ENCODE measurements around the gene DGLUCY. TPM values are rescaled to one million over a fixed set of nuclear protein-coding genes. Genes with fewer than 3 reads are reported as not detected.

Gene DGLUCY
- total RNA-seq, 4 donors from 2014 or later = 58.0 to 125 (median 103) TPM

GRCh38 chr14:91227183-91227628 lies 113.3 kb downstream of the DGLUCY start:
- intact Hi-C loops (cut with DNase I) = no loop called here
- no peaks in the 10 kb centered on the region for H3K9me3 ChIP-seq
- TF ChIP-seq, protein P1, sequence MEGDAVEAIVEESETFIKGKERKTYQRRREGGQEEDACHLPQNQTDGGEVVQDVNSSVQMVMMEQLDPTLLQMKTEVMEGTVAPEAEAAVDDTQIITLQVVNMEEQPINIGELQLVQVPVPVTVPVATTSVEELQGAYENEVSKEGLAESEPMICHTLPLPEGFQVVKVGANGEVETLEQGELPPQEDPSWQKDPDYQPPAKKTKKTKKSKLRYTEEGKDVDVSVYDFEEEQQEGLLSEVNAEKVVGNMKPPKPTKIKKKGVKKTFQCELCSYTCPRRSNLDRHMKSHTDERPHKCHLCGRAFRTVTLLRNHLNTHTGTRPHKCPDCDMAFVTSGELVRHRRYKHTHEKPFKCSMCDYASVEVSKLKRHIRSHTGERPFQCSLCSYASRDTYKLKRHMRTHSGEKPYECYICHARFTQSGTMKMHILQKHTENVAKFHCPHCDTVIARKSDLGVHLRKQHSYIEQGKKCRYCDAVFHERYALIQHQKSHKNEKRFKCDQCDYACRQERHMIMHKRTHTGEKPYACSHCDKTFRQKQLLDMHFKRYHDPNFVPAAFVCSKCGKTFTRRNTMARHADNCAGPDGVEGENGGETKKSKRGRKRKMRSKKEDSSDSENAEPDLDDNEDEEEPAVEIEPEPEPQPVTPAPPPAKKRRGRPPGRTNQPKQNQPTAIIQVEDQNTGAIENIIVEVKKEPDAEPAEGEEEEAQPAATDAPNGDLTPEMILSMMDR (IDR thresholded peaks at IDR 0.05) = no peak
- TF ChIP-seq POLR2A (IDR thresholded peaks at IDR 0.05) = no peak
- no peak overlapping the region for H3K27ac ChIP-seq
- 77 to 86% methylated on average over 7 of the region's 7 CpGs for WGBS, 2 donors
- peaks cover 0 to 6% of the 10 kb centered on the region in 2 donors for H3K4me1 ChIP-seq
- no peak overlapping the region for H3K4me3 ChIP-seq (replicated peaks in 1 of 3)
- no peak for DNase-seq
- H3K36me3 ChIP-seq = peaks cover 0 to 8% of the 10 kb centered on the region in 2 donors
- H3K27me3 ChIP-seq = no peaks in the 10 kb centered on the region

DNA sequence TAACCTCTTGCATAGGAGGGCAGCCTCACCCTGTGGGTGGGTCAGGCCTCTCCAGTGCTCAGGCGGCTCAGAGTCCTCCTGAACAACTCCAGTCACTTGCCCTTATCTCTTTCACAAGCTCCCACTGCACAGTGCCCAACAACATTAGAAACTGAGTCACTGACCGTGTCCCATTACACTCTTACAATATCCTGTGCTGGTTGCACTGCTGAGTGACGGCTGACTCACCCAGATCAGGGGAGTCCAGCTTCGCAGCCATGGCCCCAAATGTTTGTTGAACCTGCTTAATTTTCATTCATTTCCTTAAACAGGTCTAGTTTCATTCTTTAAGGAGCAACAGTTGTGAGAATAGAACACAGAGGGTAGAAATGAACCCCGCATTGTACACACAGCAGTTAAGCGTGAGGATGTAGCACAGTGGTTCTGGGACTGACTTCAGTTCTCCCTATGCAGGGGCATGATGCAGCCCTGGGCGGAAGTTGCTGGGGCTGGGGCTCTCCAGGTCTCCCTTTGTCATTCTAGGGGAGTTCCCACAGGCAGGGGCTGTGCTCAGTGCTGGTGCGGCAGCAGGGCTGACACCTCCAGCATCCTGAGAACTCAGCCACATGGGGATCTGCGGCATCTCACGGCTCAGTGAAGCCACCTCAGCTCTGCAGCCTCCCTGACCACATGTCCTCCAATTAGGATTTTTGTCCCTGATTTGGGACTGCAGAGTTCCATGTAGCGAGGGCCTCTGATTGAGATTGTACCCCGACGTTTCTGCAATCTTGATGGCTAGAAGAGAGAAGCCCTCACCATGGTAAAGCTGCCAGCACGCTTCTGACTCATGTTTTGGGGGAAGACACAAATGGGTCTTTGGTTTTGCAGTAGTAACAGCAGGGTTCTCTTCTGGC lies 114.5 kb downstream of the DGLUCY start:
- H3K27ac ChIP-seq = no peak overlapping the region
- TF ChIP-seq, protein P1 (IDR thresholded peaks at IDR 0.05) = no peak
- H3K4me3 ChIP-seq (replicated peaks in 1 of 3) = no peak overlapping the region
- no peaks in the 10 kb centered on the region for H3K27me3 ChIP-seq
- no peak for DNase-seq
- no peaks in the 10 kb centered on the region for H3K9me3 ChIP-seq
- intact Hi-C loops (cut with DNase I) = no loop called here
- peaks cover 0 to 13% of the 10 kb centered on the region in 2 donors for H3K4me1 ChIP-seq
- H3K36me3 ChIP-seq = peaks cover 0 to 8% of the 10 kb centered on the region in 2 donors
- 88 to 91% methylated on average over 9 to 13 of the region's 14 CpGs for WGBS, 2 donors

GRCh38 chr14:91229005-91229382 lies 115.1 kb downstream of the DGLUCY start:
- TF ChIP-seq POLR2A (IDR thresholded peaks at IDR 0.05) = no peak
- TF ChIP-seq, protein P1 (IDR thresholded peaks at IDR 0.05) = no peak

GRCh38 chr14:91229743-91230200 lies 115.9 kb downstream of the DGLUCY start:
- no peak overlapping the region for H3K4me3 ChIP-seq (replicated peaks in 1 of 3)
- intact Hi-C loops (cut with DNase I) = no loop called here
- no peak for DNase-seq
- H3K9me3 ChIP-seq = no peaks in the 10 kb centered on the region
- no peak overlapping the region for H3K27ac ChIP-seq
- H3K4me1 ChIP-seq = peaks cover 0 to 13% of the 10 kb centered on the region in 2 donors
- TF ChIP-seq, protein P1 (IDR thresholded peaks at IDR 0.05) = no peak
- TF ChIP-seq POLR2A (IDR thresholded peaks at IDR 0.05) = no peak
- peaks cover 0 to 5% of the 10 kb centered on the region in 2 donors for H3K36me3 ChIP-seq
- WGBS, 2 donors = 74 to 89% methylated on average over 6 of the region's 6 CpGs
- no peaks in the 10 kb centered on the region for H3K27me3 ChIP-seq

More at GRCh38 chr14:91229005-91229382, 115.1 kb downstream of the DGLUCY start:
- H3K4me1 ChIP-seq = peaks cover 0 to 13% of the 10 kb centered on the region in 2 donors
- H3K9me3 ChIP-seq = no peaks in the 10 kb centered on the region
- H3K36me3 ChIP-seq = peaks cover 0 to 8% of the 10 kb centered on the region in 2 donors
- no peak for DNase-seq
- intact Hi-C loops (cut with DNase I) = no loop called here
- no peaks in the 10 kb centered on the region for H3K27me3 ChIP-seq
- no peak overlapping the region for H3K27ac ChIP-seq
- no peak overlapping the region for H3K4me3 ChIP-seq (replicated peaks in 1 of 3)
- WGBS, 2 donors = 85 to 100% methylated on average over 1 of the region's 1 CpG
